NB4 (cell line): ENCODE data around the gene PC.

Experiments used
- DNase-seq: peaks from one replicate; pipeline ENCODE4 v3.0.0; 2010; ENCODE audit warnings: low read depth
- H3K4me3 ChIP-seq: one replicate; pipeline ENCODE4 v1.5.1; 2011; ENCODE audit warnings: mild to moderate bottlenecking, low read depth, low read length, moderate library complexity
- CTCF ChIP-seq: IDR thresholded peaks from one replicate; pipeline ENCODE4 v1.5.1; 2012; ENCODE audit warnings: low read depth, low read length
- MAX ChIP-seq: IDR thresholded peaks from 2 replicates; pipeline ENCODE4 v1.6.1; 2011; ENCODE audit warnings: low read depth, low read length
- MYC ChIP-seq: IDR thresholded peaks from 2 replicates; pipeline ENCODE4 v1.6.1; 2011; ENCODE audit warnings: low read depth, low read length
- POLR2A ChIP-seq: IDR thresholded peaks from 2 replicates; pipeline ENCODE4 v1.6.1; 2011; ENCODE audit warnings: mild to moderate bottlenecking; ENCODE audit not compliant: insufficient read length; ENCODE audit errors: extremely low read depth

Gene PC

GRCh38 chr11:66859686-66860448, 98.3 kb downstream of the PC start:
- H3K4me3 ChIP-seq: no peak overlapping the region
- TF ChIP-seq POLR2A (no peak), CTCF (no peak), MAX (no peak)
- DNase-seq: no peak

GRCh38 chr11:66858939-66859685, 99.1 kb downstream of the PC start:
- no peak overlapping the region for H3K4me3 ChIP-seq
- no peak for DNase-seq
- TF ChIP-seq MYC (no peak), CTCF (no peak), MAX (0 out of 2 replicates have a peak, but pooled peaks have one; percentile 26), POLR2A (no peak)

GRCh38 chr11:66858186-66858938, 99.8 kb downstream of the PC start:
- H3K4me3 ChIP-seq: no peak overlapping the region
- TF ChIP-seq MYC: no peak
- TF ChIP-seq CTCF: no peak
- TF ChIP-seq POLR2A: no peak
- no peak for TF ChIP-seq MAX
- DNase-seq: no peak

- DNase-seq: no peak
- H3K4me3 ChIP-seq: peak overlapping the region; percentile 76
- TF ChIP-seq CTCF (no peak), MYC (no peak), POLR2A (no peak), MAX (no peak)
These were observed 100.3 kb downstream of the PC start for GRCh38 chr11:66857927-66858185.

- peak overlapping the region; percentile 76 for H3K4me3 ChIP-seq
- DNase-seq: peak; percentile 57
- TF ChIP-seq MYC (0 out of 2 replicates have a peak, but pooled peaks have one; percentile 13), POLR2A (no peak)
These were observed 100.8 kb downstream of the PC start for GRCh38 chr11:66857234-66857926.
